GM19397 (cell line): Measurements from ENCODE around the gene MPHOSPH8.

ENCODE experiments used
- ATAC-seq: cut with Tn5 transposase; IDR thresholded peaks from one replicate; pipeline ENCODE4 v1.9.1; 2021; ENCODE audit warnings: mild to moderate bottlenecking, moderate library complexity; ENCODE audit not compliant: unreplicated experiment

The MPHOSPH8 gene

GRCh38 chr13:19633479-19634255, at the start of gene MPHOSPH8:
Gene MPHOSPH8, plus strand, starts transcription at chr13:19633659. Its CDS starts 90 bp downstream, at chr13:19633749.
- peak; percentile 99 for ATAC-seq

GRCh38 chr13:19586904-19587634, 46.4 kb upstream of the MPHOSPH8 start:
- ATAC-seq: peak; percentile 75

- ATAC-seq: peak; percentile 66
These were observed 45.7 kb upstream of the MPHOSPH8 start for GRCh38 chr13:19587635-19588300.

- ATAC-seq: no peak
These were observed 44.1 kb upstream of the MPHOSPH8 start for GRCh38 chr13:19589312-19589711.

GRCh38 chr13:19590423-19590822, 43.0 kb upstream of the MPHOSPH8 start:
- ATAC-seq: no peak

GRCh38 chr13:19591864-19592263, 41.6 kb upstream of the MPHOSPH8 start:
- no peak for ATAC-seq

GRCh38 chr13:19592657-19593180, 40.7 kb upstream of the MPHOSPH8 start:
- ATAC-seq: no peak

GRCh38 chr13:19596086-19596485, 37.4 kb upstream of the MPHOSPH8 start:
- no peak for ATAC-seq

- ATAC-seq: no peak
These were observed 36.5 kb upstream of the MPHOSPH8 start for GRCh38 chr13:19596960-19597361.

- ATAC-seq: no peak
These were observed 35.9 kb upstream of the MPHOSPH8 start for GRCh38 chr13:19597523-19597922.

GRCh38 chr13:19601749-19602725, 31.4 kb upstream of the MPHOSPH8 start:
- peak; percentile 88 for ATAC-seq

GRCh38 chr13:19604306-19604705, 29.2 kb upstream of the MPHOSPH8 start:
- no peak for ATAC-seq

GRCh38 chr13:19605161-19605955, 28.1 kb upstream of the MPHOSPH8 start:
- no peak for ATAC-seq

GRCh38 chr13:19606152-19606551, 27.3 kb upstream of the MPHOSPH8 start:
- no peak for ATAC-seq

GRCh38 chr13:19606737-19607136, 26.7 kb upstream of the MPHOSPH8 start:
- no peak for ATAC-seq

GRCh38 chr13:19607523-19608078, 25.9 kb upstream of the MPHOSPH8 start:
- no peak for ATAC-seq

- no peak for ATAC-seq
These were observed 14.5 kb upstream of the MPHOSPH8 start for GRCh38 chr13:19618977-19619376.

GRCh38 chr13:19622193-19622592, 11.3 kb upstream of the MPHOSPH8 start:
- no peak for ATAC-seq

GRCh38 chr13:19624265-19624664, 9.2 kb upstream of the MPHOSPH8 start:
- no peak for ATAC-seq
